ENCODE results near the gene USP10.

The USP10 gene

DNA sequence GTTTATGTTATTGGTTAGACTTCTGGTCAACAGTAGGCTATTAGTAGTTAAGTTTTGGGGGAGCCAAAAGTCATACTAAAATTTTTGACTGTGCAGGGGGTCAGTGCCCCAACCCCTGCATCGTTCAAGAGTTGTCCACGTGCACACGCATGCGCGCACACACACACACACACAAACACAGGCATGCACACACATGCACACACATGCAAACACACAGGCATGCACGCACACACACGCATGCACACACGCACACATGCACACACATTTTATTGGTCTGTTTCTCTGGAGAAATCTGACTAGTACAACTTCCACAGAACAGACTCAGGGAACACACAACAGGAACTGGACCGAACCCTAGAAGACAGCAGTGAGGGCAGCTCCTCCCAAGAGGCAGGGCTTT, 24.4 kb upstream of the USP10 start:
- no peak overlapping the region for H3K23ac ChIP-seq (ENCODE audit: low read length)
- no peak overlapping the region for H2BK15ac ChIP-seq (replicated peaks; ENCODE audit: low read depth)
- H2BK120ac ChIP-seq (ENCODE audit: low read depth, low read length): no peak overlapping the region
- H3K27ac ChIP-seq (ENCODE audit: low read depth, low read length): no peak overlapping the region
- no CpG with 5 or more reads among the region's 9 CpGs for WGBS (ENCODE audit: extremely low coverage, insufficient coverage, low lambda C conversion rate)
- H3K36me3 ChIP-seq (ENCODE audit: control insufficient read depth, insufficient read depth, low read length): no peaks in the 10 kb centered on the region
- no peaks in the 10 kb centered on the region for H3K4me1 ChIP-seq (ENCODE audit: control insufficient read depth, low read depth, low read length)
- no peak overlapping the region for H3K4ac ChIP-seq (ENCODE audit: low read depth, low read length)
- no peaks in the 10 kb centered on the region for H3K79me2 ChIP-seq (ENCODE audit: control insufficient read depth, insufficient read depth, low read length)
- H3K27me3 ChIP-seq (ENCODE audit: insufficient read depth, low read length, poor library complexity): no peaks in the 10 kb centered on the region
- no peak for DNase-seq
- H2AK5ac ChIP-seq (ENCODE audit: low read length): no peak overlapping the region
- no peak overlapping the region for H3K9ac ChIP-seq (ENCODE audit: low read length)
- H2BK5ac ChIP-seq (ENCODE audit: low read length): no peak overlapping the region
- no peak overlapping the region for H4K5ac ChIP-seq (ENCODE audit: low read length)
- no peak overlapping the region for H3K4me2 ChIP-seq (ENCODE audit: low read length)
- no peak overlapping the region for H4K8ac ChIP-seq (ENCODE audit: low read depth, low read length)
- H3K56ac ChIP-seq (ENCODE audit: low read length): no peak overlapping the region
- H3K18ac ChIP-seq (ENCODE audit: low read length): no peak overlapping the region
- H3K79me1 ChIP-seq (ENCODE audit: low read length): no peaks in the 10 kb centered on the region
- H3K4me3 ChIP-seq (ENCODE audit: low read length): no peak overlapping the region

DNA sequence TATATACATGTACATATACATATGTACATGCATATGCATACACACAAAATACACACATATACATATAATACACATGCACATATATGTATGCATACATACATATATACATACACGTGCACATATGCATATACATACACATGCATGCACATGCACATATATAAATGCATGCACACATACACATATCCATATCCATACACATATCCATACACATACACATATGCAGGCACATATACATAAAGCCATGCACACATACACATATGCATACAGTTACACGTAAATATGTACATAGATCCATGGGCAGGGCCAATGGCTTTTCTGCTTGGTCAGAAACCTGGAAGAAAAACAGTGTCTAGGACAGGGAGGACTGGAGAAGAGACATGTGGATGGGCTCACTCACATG, 23.9 kb upstream of the USP10 start:
- WGBS (ENCODE audit: extremely low coverage, insufficient coverage, low lambda C conversion rate): no CpG with 5 or more reads among the region's 2 CpGs
- no peaks in the 10 kb centered on the region for H3K79me2 ChIP-seq (ENCODE audit: control insufficient read depth, insufficient read depth, low read length)

GRCh38 chr16:84677017-84677803, 22.6 kb upstream of the USP10 start:
- Histone ChIP-seq H3K27ac (ENCODE audit: low read depth, low read length) (no peak overlapping the region), H3K27me3 (ENCODE audit: insufficient read depth, low read length, poor library complexity) (no peaks in the 10 kb centered on the region), H3K23ac (ENCODE audit: low read length) (no peak overlapping the region), H3K18ac (ENCODE audit: low read length) (no peak overlapping the region), H3K9ac (ENCODE audit: low read length) (no peak overlapping the region), H2BK5ac (ENCODE audit: low read length) (no peak overlapping the region), H3K79me1 (ENCODE audit: low read length) (no peaks in the 10 kb centered on the region), H4K8ac (ENCODE audit: low read depth, low read length) (no peak overlapping the region), H3K4me3 (ENCODE audit: low read length) (no peak overlapping the region), H2BK120ac (ENCODE audit: low read depth, low read length) (no peak overlapping the region), H3K36me3 (ENCODE audit: control insufficient read depth, insufficient read depth, low read length) (no peaks in the 10 kb centered on the region), H3K79me2 (ENCODE audit: control insufficient read depth, insufficient read depth, low read length) (no peaks in the 10 kb centered on the region), H2AK5ac (ENCODE audit: low read length) (no peak overlapping the region), H2BK15ac (replicated peaks; ENCODE audit: low read depth) (no peak overlapping the region), H3K4me2 (ENCODE audit: low read length) (no peak overlapping the region), H4K5ac (ENCODE audit: low read length) (no peak overlapping the region), H3K4me1 (ENCODE audit: control insufficient read depth, low read depth, low read length) (no peaks in the 10 kb centered on the region), H3K56ac (ENCODE audit: low read length) (no peak overlapping the region), H3K4ac (ENCODE audit: low read depth, low read length) (no peak overlapping the region)
- no CpG with 5 or more reads among the region's 14 CpGs for WGBS (ENCODE audit: extremely low coverage, insufficient coverage, low lambda C conversion rate)
- no peak for DNase-seq

More for the DNA sequence above, 23.9 kb upstream of the USP10 start:
- H3K4me2 ChIP-seq (ENCODE audit: low read length): no peak overlapping the region
- no peak overlapping the region for H3K18ac ChIP-seq (ENCODE audit: low read length)
- no peak for DNase-seq
- no peaks in the 10 kb centered on the region for H3K4me1 ChIP-seq (ENCODE audit: control insufficient read depth, low read depth, low read length)
- no peak overlapping the region for H3K9ac ChIP-seq (ENCODE audit: low read length)
- no peak overlapping the region for H2BK15ac ChIP-seq (replicated peaks; ENCODE audit: low read depth)
- H3K79me1 ChIP-seq (ENCODE audit: low read length): no peaks in the 10 kb centered on the region
- no peak overlapping the region for H3K4me3 ChIP-seq (ENCODE audit: low read length)
- no peak overlapping the region for H3K4ac ChIP-seq (ENCODE audit: low read depth, low read length)
- no peak overlapping the region for H4K5ac ChIP-seq (ENCODE audit: low read length)
- no peak overlapping the region for H3K56ac ChIP-seq (ENCODE audit: low read length)
- no peak overlapping the region for H3K27ac ChIP-seq (ENCODE audit: low read depth, low read length)
- no peak overlapping the region for H4K8ac ChIP-seq (ENCODE audit: low read depth, low read length)
- H2BK120ac ChIP-seq (ENCODE audit: low read depth, low read length): no peak overlapping the region
- H2BK5ac ChIP-seq (ENCODE audit: low read length): no peak overlapping the region
- no peaks in the 10 kb centered on the region for H3K36me3 ChIP-seq (ENCODE audit: control insufficient read depth, insufficient read depth, low read length)
- no peak overlapping the region for H3K23ac ChIP-seq (ENCODE audit: low read length)
- H3K27me3 ChIP-seq (ENCODE audit: insufficient read depth, low read length, poor library complexity): no peaks in the 10 kb centered on the region
- no peak overlapping the region for H2AK5ac ChIP-seq (ENCODE audit: low read length)

GRCh38 chr16:84677849-84678248, 22.0 kb upstream of the USP10 start:
- Histone ChIP-seq H3K9ac (ENCODE audit: low read length) (no peak overlapping the region), H3K56ac (ENCODE audit: low read length) (no peak overlapping the region), H3K79me2 (ENCODE audit: control insufficient read depth, insufficient read depth, low read length) (no peaks in the 10 kb centered on the region), H3K4me1 (ENCODE audit: control insufficient read depth, low read depth, low read length) (no peaks in the 10 kb centered on the region), H3K27me3 (ENCODE audit: insufficient read depth, low read length, poor library complexity) (no peaks in the 10 kb centered on the region), H2BK120ac (ENCODE audit: low read depth, low read length) (no peak overlapping the region), H2AK5ac (ENCODE audit: low read length) (no peak overlapping the region), H3K4me2 (ENCODE audit: low read length) (no peak overlapping the region), H3K4ac (ENCODE audit: low read depth, low read length) (no peak overlapping the region), H3K27ac (ENCODE audit: low read depth, low read length) (no peak overlapping the region), H4K8ac (ENCODE audit: low read depth, low read length) (no peak overlapping the region), H3K79me1 (ENCODE audit: low read length) (no peaks in the 10 kb centered on the region), H4K5ac (ENCODE audit: low read length) (no peak overlapping the region), H3K36me3 (ENCODE audit: control insufficient read depth, insufficient read depth, low read length) (no peaks in the 10 kb centered on the region), H2BK5ac (ENCODE audit: low read length) (no peak overlapping the region), H2BK15ac (replicated peaks; ENCODE audit: low read depth) (no peak overlapping the region), H3K23ac (ENCODE audit: low read length) (no peak overlapping the region), H3K4me3 (ENCODE audit: low read length) (no peak overlapping the region), H3K18ac (ENCODE audit: low read length) (no peak overlapping the region)
- no CpG with 5 or more reads among the region's 10 CpGs for WGBS (ENCODE audit: extremely low coverage, insufficient coverage, low lambda C conversion rate)
- DNase-seq: no peak

DNA sequence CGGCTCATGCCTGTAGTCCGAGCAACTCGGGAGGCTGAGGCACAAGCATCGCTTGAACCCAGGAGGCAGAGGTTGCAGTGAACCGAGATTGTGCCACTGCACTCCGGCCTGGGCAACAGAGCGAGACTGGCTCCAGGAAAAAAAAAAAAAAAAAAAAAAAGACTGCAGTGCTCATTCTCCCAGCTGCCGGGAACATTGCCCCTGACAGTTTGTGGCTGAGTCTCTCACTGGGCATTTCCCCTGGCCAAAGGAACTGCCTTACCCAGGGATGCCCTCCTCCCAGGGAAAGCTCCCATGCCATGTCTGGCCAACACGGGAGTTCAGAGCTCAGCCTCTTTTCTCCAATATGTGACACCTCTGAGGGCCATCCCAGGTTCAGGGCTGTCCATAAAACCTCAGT, 21.3 kb upstream of the USP10 start:
- Histone ChIP-seq H3K27ac (ENCODE audit: low read depth, low read length) (no peak overlapping the region), H3K36me3 (ENCODE audit: control insufficient read depth, insufficient read depth, low read length) (no peaks in the 10 kb centered on the region), H2AK5ac (ENCODE audit: low read length) (no peak overlapping the region), H4K8ac (ENCODE audit: low read depth, low read length) (no peak overlapping the region), H4K5ac (ENCODE audit: low read length) (no peak overlapping the region), H3K9ac (ENCODE audit: low read length) (no peak overlapping the region), H2BK15ac (replicated peaks; ENCODE audit: low read depth) (no peak overlapping the region), H3K79me2 (ENCODE audit: control insufficient read depth, insufficient read depth, low read length) (no peaks in the 10 kb centered on the region), H2BK5ac (ENCODE audit: low read length) (no peak overlapping the region), H3K4me1 (ENCODE audit: control insufficient read depth, low read depth, low read length) (no peaks in the 10 kb centered on the region), H3K4me3 (ENCODE audit: low read length) (no peak overlapping the region), H3K4me2 (ENCODE audit: low read length) (no peak overlapping the region), H3K23ac (ENCODE audit: low read length) (no peak overlapping the region), H3K27me3 (ENCODE audit: insufficient read depth, low read length, poor library complexity) (no peaks in the 10 kb centered on the region), H2BK120ac (ENCODE audit: low read depth, low read length) (no peak overlapping the region), H3K79me1 (ENCODE audit: low read length) (no peaks in the 10 kb centered on the region), H3K56ac (ENCODE audit: low read length) (no peak overlapping the region), H3K4ac (ENCODE audit: low read depth, low read length) (no peak overlapping the region), H3K18ac (ENCODE audit: low read length) (no peak overlapping the region)
- no peak for DNase-seq
- no CpG with 5 or more reads among the region's 9 CpGs for WGBS (ENCODE audit: extremely low coverage, insufficient coverage, low lambda C conversion rate)

All from mesendoderm (in vitro differentiated cells).